ENCODE measurements around the gene KIF2B.
"Not testable (repeated sequence)": the region's sequence is repeated elsewhere in the genome, so short reads cannot be mapped to it uniquely, and the experiment has no call there.

The KIF2B gene

GRCh38 chr17:53822764-53823163, at the start of gene KIF2B:
Gene KIF2B (plus strand): TSS chr17:53822927. CDS start chr17:53823034, 107 bp downstream.
- DNase-seq, result no peak

GRCh38 chr17:53780320-53780719, 42.4 kb upstream of the KIF2B start:
- no peak for DNase-seq

GRCh38 chr17:53791551-53791950, 31.2 kb upstream of the KIF2B start:
- DNase-seq, result no peak

- no peak for DNase-seq
Measured at GRCh38 chr17:53792451-53792850, 30.3 kb upstream of the KIF2B start.

- no peak for DNase-seq
Measured at GRCh38 chr17:53792997-53793396, 29.7 kb upstream of the KIF2B start.

GRCh38 chr17:53794875-53795274, 27.9 kb upstream of the KIF2B start:
- no peak for DNase-seq

GRCh38 chr17:53796642-53797041, 26.1 kb upstream of the KIF2B start:
- DNase-seq, result no peak

GRCh38 chr17:53797501-53797900, 25.2 kb upstream of the KIF2B start:
- DNase-seq, result no peak

- DNase-seq, result no peak
Measured at GRCh38 chr17:53804437-53804836, 18.3 kb upstream of the KIF2B start.

GRCh38 chr17:53806473-53806872, 16.3 kb upstream of the KIF2B start:
- DNase-seq, result no peak

GRCh38 chr17:53807286-53807685, 15.4 kb upstream of the KIF2B start:
- DNase-seq, result no peak

- no peak for DNase-seq
Measured at GRCh38 chr17:53818271-53818670, 4.5 kb upstream of the KIF2B start.

- no peak for DNase-seq
Measured at GRCh38 chr17:53818929-53819328, 3.8 kb upstream of the KIF2B start.

GRCh38 chr17:53819956-53820355, 2.8 kb upstream of the KIF2B start:
- DNase-seq, result no peak

GRCh38 chr17:53823341-53824050, 769 bp downstream of the KIF2B start:
- no peak for DNase-seq

GRCh38 chr17:53834771-53835170, 12.0 kb downstream of the KIF2B start:
- DNase-seq, result not testable (repeated sequence)

- DNase-seq, result no peak
Measured at GRCh38 chr17:53837131-53837530, 14.4 kb downstream of the KIF2B start.

GRCh38 chr17:53844491-53845107, 21.9 kb downstream of the KIF2B start:
- DNase-seq, result no peak

GRCh38 chr17:53871128-53871527, 48.4 kb downstream of the KIF2B start:
- DNase-seq, result not testable (repeated sequence)

All from C1 segment of cervical spinal cord (tissue), 14 donors.